Neural cell (in vitro differentiated cells): Measurements from ENCODE around the gene ENC1. TPM values are rescaled to one million over a fixed set of nuclear protein-coding genes. Genes with fewer than 3 reads are reported as not detected.

Experiments
- H2AFZ ChIP-seq: fragments of 200-600, 300-800 bp; sonication (generic), shearing (Covaris generic); 2 replicates; pipeline ENCODE4 v1.6.0; 2014; ENCODE audit warnings: low read depth, mild to moderate bottlenecking, antibody characterized with exemption, low read length, moderate library complexity
- H3F3A ChIP-seq: fragments of 200-600 bp; shearing (Covaris generic); 2 replicates; pipeline ENCODE4 v1.6.1; 2016; ENCODE audit warnings: mild to moderate bottlenecking, moderate library complexity, mixed read lengths, antibody characterized with exemption, low read length; ENCODE audit not compliant: insufficient read depth, poor library complexity, severe bottlenecking
- H3K27ac ChIP-seq: fragments of 200-600, 300-800 bp; sonication (generic), shearing (Covaris generic); 2 replicates; pipeline ENCODE4 v1.5.1; 2014; ENCODE audit warnings: mild to moderate bottlenecking, low read length, moderate library complexity
- H3K27me3 ChIP-seq: fragments of 300-800, 200-600 bp; sonication (generic), shearing (Covaris generic); 2 replicates; pipeline ENCODE4 v1.6.0; 2014; ENCODE audit warnings: mild to moderate bottlenecking, low read depth, low read length, moderate library complexity; ENCODE audit not compliant: insufficient read depth
- H3K36me3 ChIP-seq: fragments of 300-800, 200-600 bp; sonication (generic), shearing (Covaris generic); 2 replicates; pipeline ENCODE4 v1.5.1; 2014; ENCODE audit warnings: mild to moderate bottlenecking, antibody characterized with exemption, low read length, moderate library complexity; ENCODE audit not compliant: insufficient read depth
- H3K4me2 ChIP-seq: fragments of 300-800, 200-600 bp; sonication (generic), shearing (Covaris generic); 2 replicates; pipeline ENCODE4 v1.6.0; 2014; ENCODE audit warnings: mild to moderate bottlenecking, low read length
- H3K4me3 ChIP-seq: fragments of 300-800, 200-600 bp; sonication (generic), shearing (Covaris generic); 2 replicates; pipeline ENCODE4 v1.5.1; 2014; ENCODE audit warnings: mild to moderate bottlenecking, low read length, moderate library complexity
- H3K79me2 ChIP-seq: fragments of 200-600 bp; shearing (Covaris generic); replicated peaks from 2 replicates; pipeline ENCODE4 v1.6.0; 2014; ENCODE audit warnings: mild to moderate bottlenecking, low read length, moderate library complexity; ENCODE audit not compliant: insufficient read depth
- H3K9ac ChIP-seq: fragments of 300-800, 200-600 bp; sonication (generic), shearing (Covaris generic); 2 replicates; pipeline ENCODE4 v1.6.1; 2016; ENCODE audit warnings: mild to moderate bottlenecking, low read length, mixed read lengths
- H3K9me2 ChIP-seq: fragments of 200-600 bp; shearing (Covaris generic); 2 replicates; pipeline ENCODE4 v1.6.1; 2016; ENCODE audit warnings: mild to moderate bottlenecking, low read length, mixed read lengths; ENCODE audit not compliant: insufficient read depth
- H3K9me3 ChIP-seq: fragments of 200-600, 300-800 bp; sonication (generic), shearing (Covaris generic); 2 replicates; pipeline ENCODE4 v1.6.1; 2016; ENCODE audit warnings: mild to moderate bottlenecking, mixed run types, low read length, moderate library complexity, mixed read lengths
- H4K20me1 ChIP-seq: fragments of 200-600 bp; shearing (Covaris generic); 2 replicates; pipeline ENCODE4 v1.6.1; 2016; ENCODE audit warnings: mild to moderate bottlenecking, mixed run types; ENCODE audit not compliant: insufficient read depth
- EP300 ChIP-seq: fragments of 450-650 bp; conservative IDR thresholded peaks from 2 replicates; pipeline ENCODE4 v1.6.1; 2014; ENCODE audit warnings: antibody characterized with exemption, mild to moderate bottlenecking, moderate library complexity; ENCODE audit not compliant: poor library complexity, severe bottlenecking
- EZH2 ChIP-seq: fragments of 200-600, 300-800 bp; shearing (Covaris generic), sonication (generic); IDR thresholded peaks from 2 replicates; pipeline ENCODE4 v1.6.1; 2014; ENCODE audit warnings: antibody characterized with exemption, low read length, borderline replicate concordance, mild to moderate bottlenecking; ENCODE audit not compliant: insufficient read depth, poor library complexity, severe bottlenecking
- MXI1 ChIP-seq: fragments of 450-650 bp; conservative IDR thresholded peaks from 2 replicates; pipeline ENCODE4 v1.6.1; 2014; ENCODE audit warnings: antibody characterized with exemption, mild to moderate bottlenecking; ENCODE audit not compliant: poor library complexity, severe bottlenecking
- POLR2AphosphoS5 ChIP-seq: IDR thresholded peaks from 2 replicates; pipeline ENCODE4 v1.6.1; 2012
- RAD21 ChIP-seq: fragments of 450-650 bp; conservative IDR thresholded peaks from 2 replicates; pipeline ENCODE4 v1.6.1; 2014; ENCODE audit warnings: antibody characterized with exemption, mild to moderate bottlenecking, moderate library complexity
- SMC3 ChIP-seq: fragments of 450-650 bp; conservative IDR thresholded peaks from 2 replicates; pipeline ENCODE4 v1.6.1; 2014; ENCODE audit warnings: antibody characterized with exemption, mild to moderate bottlenecking, moderate library complexity; ENCODE audit not compliant: poor library complexity
- TAF1 ChIP-seq: IDR thresholded peaks from 2 replicates; pipeline ENCODE4 v1.6.1; 2012; ENCODE audit warnings: low read depth
- polyA plus RNA-seq: library from polyadenylated mRNA; depleted of rRNA; stranded (reverse); fragments of >200 nt; gene quantifications from 2 replicates; pipeline ENCODE4 v1.2.3, GENCODE V29; 2014
- TF ChIP-seq, protein P1 (sequence below): IDR thresholded peaks from 2 replicates; pipeline ENCODE4 v1.6.1; 2012; ENCODE audit warnings: borderline replicate concordance
- TF ChIP-seq, protein P2 (sequence below): fragments of 450-650 bp; IDR thresholded peaks from 2 replicates; pipeline ENCODE4 v1.5.1; 2014; ENCODE audit warnings: antibody characterized with exemption, mild to moderate bottlenecking, moderate library complexity; ENCODE audit not compliant: poor library complexity, severe bottlenecking

Gene ENC1
- polyA plus RNA-seq, 1 donor from 2014 or later: 449 TPM

DNA sequence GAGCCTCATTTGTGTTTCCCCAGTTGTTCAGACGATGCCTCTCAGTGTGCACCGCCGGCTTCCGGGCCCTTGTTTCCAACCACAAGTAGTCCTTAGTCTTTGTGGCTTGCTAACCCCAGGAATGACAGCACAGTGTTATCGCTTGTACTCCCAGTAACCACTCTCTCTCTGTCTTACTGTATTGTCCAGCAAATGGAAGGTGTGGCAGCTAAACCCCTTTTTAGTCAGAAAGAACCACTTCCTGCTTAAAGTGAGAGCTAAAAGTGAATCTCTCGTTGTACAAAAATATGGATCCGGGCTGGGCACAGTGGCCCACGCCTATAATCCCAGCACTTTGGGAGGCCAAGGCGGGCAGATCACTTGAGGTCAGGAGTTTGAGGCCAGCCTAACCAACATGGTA is 61.3 kb downstream of the ENC1 start:
- Histone ChIP-seq H3K27me3 (no peaks in the 10 kb centered on the region), H3K4me2 (no peak overlapping the region), H3K79me2 (no peaks in the 10 kb centered on the region), H4K20me1 (no peaks in the 10 kb centered on the region), H3K27ac (no peak overlapping the region), H2AFZ (no peak overlapping the region), H3K9ac (no peak overlapping the region), H3K9me2 (no peaks in the 10 kb centered on the region), H3F3A (no peaks in the 10 kb centered on the region), H3K9me3 (no peaks in the 10 kb centered on the region), H3K4me3 (no peak overlapping the region), H3K36me3 (no peaks in the 10 kb centered on the region)
- TF ChIP-seq POLR2AphosphoS5: no peak
- no peak for TF ChIP-seq MXI1
- TF ChIP-seq, protein P1, sequence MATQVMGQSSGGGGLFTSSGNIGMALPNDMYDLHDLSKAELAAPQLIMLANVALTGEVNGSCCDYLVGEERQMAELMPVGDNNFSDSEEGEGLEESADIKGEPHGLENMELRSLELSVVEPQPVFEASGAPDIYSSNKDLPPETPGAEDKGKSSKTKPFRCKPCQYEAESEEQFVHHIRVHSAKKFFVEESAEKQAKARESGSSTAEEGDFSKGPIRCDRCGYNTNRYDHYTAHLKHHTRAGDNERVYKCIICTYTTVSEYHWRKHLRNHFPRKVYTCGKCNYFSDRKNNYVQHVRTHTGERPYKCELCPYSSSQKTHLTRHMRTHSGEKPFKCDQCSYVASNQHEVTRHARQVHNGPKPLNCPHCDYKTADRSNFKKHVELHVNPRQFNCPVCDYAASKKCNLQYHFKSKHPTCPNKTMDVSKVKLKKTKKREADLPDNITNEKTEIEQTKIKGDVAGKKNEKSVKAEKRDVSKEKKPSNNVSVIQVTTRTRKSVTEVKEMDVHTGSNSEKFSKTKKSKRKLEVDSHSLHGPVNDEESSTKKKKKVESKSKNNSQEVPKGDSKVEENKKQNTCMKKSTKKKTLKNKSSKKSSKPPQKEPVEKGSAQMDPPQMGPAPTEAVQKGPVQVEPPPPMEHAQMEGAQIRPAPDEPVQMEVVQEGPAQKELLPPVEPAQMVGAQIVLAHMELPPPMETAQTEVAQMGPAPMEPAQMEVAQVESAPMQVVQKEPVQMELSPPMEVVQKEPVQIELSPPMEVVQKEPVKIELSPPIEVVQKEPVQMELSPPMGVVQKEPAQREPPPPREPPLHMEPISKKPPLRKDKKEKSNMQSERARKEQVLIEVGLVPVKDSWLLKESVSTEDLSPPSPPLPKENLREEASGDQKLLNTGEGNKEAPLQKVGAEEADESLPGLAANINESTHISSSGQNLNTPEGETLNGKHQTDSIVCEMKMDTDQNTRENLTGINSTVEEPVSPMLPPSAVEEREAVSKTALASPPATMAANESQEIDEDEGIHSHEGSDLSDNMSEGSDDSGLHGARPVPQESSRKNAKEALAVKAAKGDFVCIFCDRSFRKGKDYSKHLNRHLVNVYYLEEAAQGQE: no peak
- no peak for TF ChIP-seq TAF1
- TF ChIP-seq RAD21: no peak
- no peak for TF ChIP-seq EZH2
- TF ChIP-seq, protein P2, sequence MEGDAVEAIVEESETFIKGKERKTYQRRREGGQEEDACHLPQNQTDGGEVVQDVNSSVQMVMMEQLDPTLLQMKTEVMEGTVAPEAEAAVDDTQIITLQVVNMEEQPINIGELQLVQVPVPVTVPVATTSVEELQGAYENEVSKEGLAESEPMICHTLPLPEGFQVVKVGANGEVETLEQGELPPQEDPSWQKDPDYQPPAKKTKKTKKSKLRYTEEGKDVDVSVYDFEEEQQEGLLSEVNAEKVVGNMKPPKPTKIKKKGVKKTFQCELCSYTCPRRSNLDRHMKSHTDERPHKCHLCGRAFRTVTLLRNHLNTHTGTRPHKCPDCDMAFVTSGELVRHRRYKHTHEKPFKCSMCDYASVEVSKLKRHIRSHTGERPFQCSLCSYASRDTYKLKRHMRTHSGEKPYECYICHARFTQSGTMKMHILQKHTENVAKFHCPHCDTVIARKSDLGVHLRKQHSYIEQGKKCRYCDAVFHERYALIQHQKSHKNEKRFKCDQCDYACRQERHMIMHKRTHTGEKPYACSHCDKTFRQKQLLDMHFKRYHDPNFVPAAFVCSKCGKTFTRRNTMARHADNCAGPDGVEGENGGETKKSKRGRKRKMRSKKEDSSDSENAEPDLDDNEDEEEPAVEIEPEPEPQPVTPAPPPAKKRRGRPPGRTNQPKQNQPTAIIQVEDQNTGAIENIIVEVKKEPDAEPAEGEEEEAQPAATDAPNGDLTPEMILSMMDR: no peak
- TF ChIP-seq EP300: no peak
- TF ChIP-seq SMC3: no peak

DNA sequence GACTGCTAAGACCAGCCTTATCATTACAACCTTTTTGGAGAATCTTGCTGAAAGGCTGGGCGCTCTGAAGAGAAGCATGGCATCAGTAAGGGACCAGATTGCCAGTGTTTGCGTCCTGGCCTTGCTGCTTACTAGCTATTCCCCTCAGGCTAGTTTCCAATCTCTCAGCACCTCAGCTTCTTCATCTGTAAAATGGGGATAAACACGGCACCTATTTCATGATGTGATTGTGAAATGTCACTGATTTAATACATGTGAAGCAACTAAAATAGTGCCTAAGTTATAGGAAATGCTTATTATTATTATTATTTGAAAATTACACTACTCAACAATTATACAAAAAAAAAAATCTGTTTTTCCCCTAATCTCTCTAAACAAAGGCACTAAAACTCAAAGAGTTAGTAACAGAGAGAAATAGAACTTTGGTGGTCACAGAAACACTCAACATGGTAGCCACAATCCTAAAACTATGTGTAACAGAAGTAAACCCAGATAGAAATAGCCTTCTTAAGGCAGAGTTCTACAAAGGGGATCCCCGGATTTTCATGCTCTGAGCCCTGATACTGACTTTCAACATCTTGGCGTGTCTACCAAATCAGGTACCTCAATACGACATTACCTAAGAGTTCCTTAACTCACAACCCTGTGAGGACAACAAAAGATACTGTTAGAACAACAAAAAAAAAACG is 62.0 kb downstream of the ENC1 start:
- H3K9me2 ChIP-seq: no peaks in the 10 kb centered on the region
- no peak overlapping the region for H3K4me3 ChIP-seq
- TF ChIP-seq EZH2: no peak
- TF ChIP-seq MXI1: no peak
- TF ChIP-seq TAF1: no peak
- no peak for TF ChIP-seq SMC3
- no peak for TF ChIP-seq EP300
- TF ChIP-seq RAD21: no peak
- no peak for TF ChIP-seq POLR2AphosphoS5
- TF ChIP-seq, protein P2: no peak
- TF ChIP-seq, protein P1: no peak
- H3K36me3 ChIP-seq: no peaks in the 10 kb centered on the region
- H3F3A ChIP-seq: no peaks in the 10 kb centered on the region
- H4K20me1 ChIP-seq: no peaks in the 10 kb centered on the region
- no peak overlapping the region for H3K4me2 ChIP-seq
- H3K9ac ChIP-seq: no peak overlapping the region
- H3K79me2 ChIP-seq: no peaks in the 10 kb centered on the region
- H3K27me3 ChIP-seq: no peaks in the 10 kb centered on the region
- no peaks in the 10 kb centered on the region for H3K9me3 ChIP-seq
- H3K27ac ChIP-seq: no peak overlapping the region
- no peak overlapping the region for H2AFZ ChIP-seq
